Measurements from ENCODE around the gene KNSTRN.

- no peak for TF ChIP-seq CTCF (conservative IDR thresholded peaks at IDR 0.05 in 1 of 2, IDR thresholded peaks at IDR 0.05 in 1 of 2; ENCODE audit: low read depth in 1 of 2, low read length in 2 of 2)
- TF ChIP-seq EZH2 (IDR thresholded peaks at IDR 0.05; ENCODE audit: low read length, missing control alignments): no peak
Observed at GRCh38 chr15:40366457-40367370, 15.8 kb upstream of the KNSTRN start.
